Endothelial cell of umbilical vein (primary cell): Measurements from ENCODE around the gene PCBD1. TPM values are rescaled to one million over a fixed set of nuclear protein-coding genes. Genes with fewer than 3 reads are reported as not detected.

ENCODE experiments used
- BruUV-seq: library from RNA; stranded (reverse); fragments of 400-500 nt; replicated peaks from 2 replicates; lab custom pipeline; 2021; lab: Mats Ljungman, UMichigan
- CTCF ChIA-PET: fragments of 300-600, 350-600 bp; sonication (Branson Sonifier 250); formaldehyde crosslinking; loops from one replicate; lab custom pipeline; 2021; ENCODE audit warnings: antibody characterized with exemption, inconsistent platforms; lab: Charles Lee
- POLR2A ChIA-PET: fragments of 300-600, 350-600 bp; sonication (Branson Sonifier 250); formaldehyde crosslinking; loops from one replicate; lab custom pipeline; 2021; ENCODE audit warnings: antibody characterized with exemption, inconsistent platforms; lab: Charles Lee
- DNase-seq: peaks from one replicate; pipeline ENCODE4 v3.0.0-alpha.2; 2011; ENCODE audit warnings: low read depth, low spot score
- FAIRE-seq: peaks from 2 replicates; lab custom pipeline; 2011; peaks lifted over from hg19 to GRCh38; lab: Jason Lieb, UNC
- H2AFZ ChIP-seq: 2 replicates; pipeline ENCODE4 v1.6.0; 2012; ENCODE audit warnings: low read depth, low read length, control low read depth, inconsistent platforms
- H3K27ac ChIP-seq: 2 replicates; pipeline ENCODE4 v1.5.1; 2011; ENCODE audit warnings: low read depth, mild to moderate bottlenecking, control low read depth, low read length, moderate library complexity; ENCODE audit not compliant: insufficient read depth
- H3K27me3 ChIP-seq, 2 experiments: 2 replicates each; pipeline versions ENCODE4 v1.6.0 to v1.6.1; 2011; ENCODE audit warnings: low read length in 2 of 2, mixed read lengths in 1 of 2; ENCODE audit not compliant: control insufficient read depth in 2 of 2, insufficient read depth in 2 of 2
- H3K36me3 ChIP-seq, 2 experiments: 2 replicates in 1 of 2; 3 replicates in 1 of 2; pipeline ENCODE4 v1.5.1; 2011; ENCODE audit warnings: low read length in 2 of 2, mild to moderate bottlenecking in 1 of 2, moderate library complexity in 1 of 2; ENCODE audit not compliant: control insufficient read depth in 2 of 2, insufficient read depth in 2 of 2; ENCODE audit errors: extremely low read depth in 1 of 2
- H3K4me1 ChIP-seq: 3 replicates; pipeline ENCODE4 v1.5.1; 2011; ENCODE audit warnings: mild to moderate bottlenecking, low read length; ENCODE audit not compliant: control insufficient read depth, insufficient read depth; ENCODE audit errors: extremely low read depth
- H3K4me2 ChIP-seq: 2 replicates; pipeline ENCODE4 v1.6.1; 2011; ENCODE audit warnings: low read length, control low read depth, mixed read lengths; ENCODE audit not compliant: insufficient read depth
- H3K4me3 ChIP-seq, 3 experiments: fragments of 200-600 bp in 1 of 3; sonication (generic), shearing (Covaris generic) in 1 of 3; replicated peaks in 1 of 3; 2 replicates each; pipeline ENCODE4 v1.5.1; 2011 to 2016; ENCODE audit warnings: control low read depth in 3 of 3, low read length in 3 of 3, mild to moderate bottlenecking in 2 of 3, inconsistent platforms in 1 of 3, low read depth in 1 of 3, moderate library complexity in 1 of 3; ENCODE audit not compliant: insufficient read depth in 1 of 3
- H3K79me2 ChIP-seq: 2 replicates; pipeline ENCODE4 v1.6.0; 2012; ENCODE audit warnings: low read length, inconsistent platforms; ENCODE audit not compliant: control insufficient read depth, insufficient read depth
- H3K9ac ChIP-seq: replicated peaks from 2 replicates; pipeline ENCODE3; 2011; ENCODE audit warnings: low read length, control low read depth; ENCODE audit not compliant: insufficient read depth; ENCODE audit errors: extremely low read depth
- H3K9me1 ChIP-seq: replicated peaks from 3 replicates; pipeline ENCODE4 v1.6.0; 2011; ENCODE audit warnings: mild to moderate bottlenecking, low read length; ENCODE audit not compliant: control insufficient read depth, insufficient read depth; ENCODE audit errors: extremely low read depth
- H3K9me3 ChIP-seq: replicated peaks from 2 replicates; pipeline ENCODE4 v1.5.1; 2012; ENCODE audit warnings: low read length, inconsistent platforms; ENCODE audit not compliant: control insufficient read depth, insufficient read depth
- H4K20me1 ChIP-seq: replicated peaks from 2 replicates; pipeline ENCODE3; 2011; ENCODE audit warnings: mild to moderate bottlenecking, low read length; ENCODE audit not compliant: control insufficient read depth, insufficient read depth; ENCODE audit errors: extremely low read depth
- EZH2 ChIP-seq: IDR thresholded peaks from 2 replicates; pipeline ENCODE4 v1.6.1; 2012; ENCODE audit warnings: borderline replicate concordance, low read depth, mild to moderate bottlenecking, moderate library complexity, low read length, inconsistent platforms; ENCODE audit not compliant: severe bottlenecking
- GATA2 ChIP-seq: IDR thresholded peaks from 2 replicates; pipeline ENCODE4 v1.7.0; 2011; ENCODE audit warnings: low read depth, mild to moderate bottlenecking, moderate library complexity, mixed read lengths, low read length; ENCODE audit not compliant: insufficient read length, insufficient read depth
- JUN ChIP-seq: IDR thresholded peaks from 2 replicates; pipeline ENCODE4 v1.6.1; 2011; ENCODE audit warnings: borderline replicate concordance, low read depth; ENCODE audit not compliant: insufficient read length, insufficient read depth
- MYC ChIP-seq: IDR thresholded peaks from one replicate; pipeline ENCODE4 v1.6.1; 2011; ENCODE audit warnings: mild to moderate bottlenecking, low read depth, low read length
- POLR2A ChIP-seq: IDR thresholded peaks from 2 replicates; pipeline ENCODE4 v1.6.1; 2012; ENCODE audit warnings: low read depth, mild to moderate bottlenecking, control low read depth, low read length
- POLR2AphosphoS5 ChIP-seq: IDR thresholded peaks from 2 replicates; pipeline ENCODE4 v1.6.1; 2012; ENCODE audit warnings: low read depth, mild to moderate bottlenecking, control low read depth, low read length, moderate library complexity; ENCODE audit not compliant: insufficient read depth
- dilution Hi-C: fragments of 300-500 bp; cut with MboI; formaldehyde crosslinking; loops from one replicate; pipeline ENCODE4 v1.15.0; 2019; ENCODE audit warnings: low sequenced_read_pairs; ENCODE audit not compliant: extremely low pct_ligation_motif_present
- intact Hi-C: fragments of 100-400 bp; cut with micrococcal nuclease; formaldehyde crosslinking; loops from one replicate; pipeline ENCODE4 v1.10.0; 2022
- polyA plus RNA-seq, 4 experiments: library from polyadenylated mRNA; depleted of rRNA in 3 of 4; stranded (reverse) in 3 of 4; unstranded in 1 of 4; fragments of >200 nt; gene quantifications; 2 replicates each; pipeline versions ENCODE4 v1.2.1 to v1.2.3, GENCODE V29; 2011 to 2012; ENCODE audit warnings: missing spikeins in 1 of 4
- total RNA-seq: library from RNA; stranded (reverse); gene quantifications from 2 replicates; pipeline ENCODE4 v1.2.3, GENCODE V29; 2021
- TF ChIP-seq, protein P1 (sequence below), 2 donors: IDR thresholded peaks; 1 replicate in 1 of 2; 2 replicates in 1 of 2; pipeline ENCODE4 v1.5.1; 2011; ENCODE audit warnings: low read length in 2 of 2, mild to moderate bottlenecking in 2 of 2, moderate library complexity in 2 of 2, control low read depth in 1 of 2, inconsistent platforms in 1 of 2, low read depth in 1 of 2; ENCODE audit not compliant: insufficient read depth in 1 of 2; ENCODE audit errors: extremely low read depth in 1 of 2
- TF ChIP-seq, protein P2 (sequence below): IDR thresholded peaks from 2 replicates; pipeline ENCODE4 v1.6.1; 2011; ENCODE audit not compliant: insufficient read depth, insufficient read length

PCBD1 gene
- total and polyA plus RNA-seq, 2 donors (not counting 3 experiments of a cell fraction or from before 2014, with no cell fraction given) = 95.7 to 113 TPM

DNA sequence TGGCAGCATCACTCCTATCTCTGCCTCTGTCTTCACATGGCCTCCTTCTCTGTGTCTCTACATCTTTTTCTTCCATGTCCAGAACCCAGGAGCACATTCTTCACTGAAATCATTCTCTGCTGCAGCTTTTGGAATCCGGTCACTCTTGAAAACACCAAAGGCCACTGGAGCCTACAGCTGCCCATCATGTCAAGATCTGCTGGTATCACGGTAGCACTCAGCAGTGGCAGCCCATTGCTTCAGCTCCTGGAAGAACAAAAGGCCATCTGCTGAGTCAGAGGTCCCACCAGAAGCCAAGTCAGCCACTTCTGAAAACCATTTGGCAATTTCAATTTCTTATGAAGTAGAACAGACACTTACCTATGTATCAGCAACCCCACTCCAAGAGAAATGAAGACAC is 6.1 kb upstream of the PCBD1 start:
- ChIA-PET POLR2A (no interaction called here), CTCF (interaction anchor here (1.1 to 3.5 kb wide), 3 partner anchors 8 to 376 kb away, joined by 3 to 13 read pairs (median 3); no protein-coding TSS in a partner anchor)
- Histone ChIP-seq H3K9ac (no peak overlapping the region), H2AFZ (no peak overlapping the region), H4K20me1 (no peaks in the 10 kb centered on the region), H3K27me3 (no peaks in the 10 kb centered on the region), H3K79me2 (no peaks in the 10 kb centered on the region), H3K36me3 (no peaks in the 10 kb centered on the region), H3K4me2 (no peak overlapping the region), H3K27ac (no peak overlapping the region), H3K9me3 (no peaks in the 10 kb centered on the region), H3K4me3 (no peak overlapping the region), H3K9me1 (no peaks in the 10 kb centered on the region), H3K4me1 (peaks cover 11% of the 10 kb centered on the region)
- TF ChIP-seq JUN (no peak), POLR2AphosphoS5 (no peak), EZH2 (no peak), GATA2 (no peak), POLR2A (no peak), MYC (no peak)
- TF ChIP-seq, protein P1, sequence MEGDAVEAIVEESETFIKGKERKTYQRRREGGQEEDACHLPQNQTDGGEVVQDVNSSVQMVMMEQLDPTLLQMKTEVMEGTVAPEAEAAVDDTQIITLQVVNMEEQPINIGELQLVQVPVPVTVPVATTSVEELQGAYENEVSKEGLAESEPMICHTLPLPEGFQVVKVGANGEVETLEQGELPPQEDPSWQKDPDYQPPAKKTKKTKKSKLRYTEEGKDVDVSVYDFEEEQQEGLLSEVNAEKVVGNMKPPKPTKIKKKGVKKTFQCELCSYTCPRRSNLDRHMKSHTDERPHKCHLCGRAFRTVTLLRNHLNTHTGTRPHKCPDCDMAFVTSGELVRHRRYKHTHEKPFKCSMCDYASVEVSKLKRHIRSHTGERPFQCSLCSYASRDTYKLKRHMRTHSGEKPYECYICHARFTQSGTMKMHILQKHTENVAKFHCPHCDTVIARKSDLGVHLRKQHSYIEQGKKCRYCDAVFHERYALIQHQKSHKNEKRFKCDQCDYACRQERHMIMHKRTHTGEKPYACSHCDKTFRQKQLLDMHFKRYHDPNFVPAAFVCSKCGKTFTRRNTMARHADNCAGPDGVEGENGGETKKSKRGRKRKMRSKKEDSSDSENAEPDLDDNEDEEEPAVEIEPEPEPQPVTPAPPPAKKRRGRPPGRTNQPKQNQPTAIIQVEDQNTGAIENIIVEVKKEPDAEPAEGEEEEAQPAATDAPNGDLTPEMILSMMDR (IDR thresholded peaks at IDR 0.05; ENCODE audit: extremely low read depth in 1 of 2, insufficient read depth in 1 of 2, low read depth in 1 of 2, low read length in 2 of 2) = no peak
- TF ChIP-seq, protein P2, sequence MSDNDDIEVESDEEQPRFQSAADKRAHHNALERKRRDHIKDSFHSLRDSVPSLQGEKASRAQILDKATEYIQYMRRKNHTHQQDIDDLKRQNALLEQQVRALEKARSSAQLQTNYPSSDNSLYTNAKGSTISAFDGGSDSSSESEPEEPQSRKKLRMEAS = no peak
- BruUV-seq = no TSS peak
- DNase-seq = no peak
- intact Hi-C loops (no loop called here), dilution Hi-C loops (no loop called here)
- FAIRE-seq = no peak
